Measurements from ENCODE around the gene GTF2B.

The GTF2B gene

DNA sequence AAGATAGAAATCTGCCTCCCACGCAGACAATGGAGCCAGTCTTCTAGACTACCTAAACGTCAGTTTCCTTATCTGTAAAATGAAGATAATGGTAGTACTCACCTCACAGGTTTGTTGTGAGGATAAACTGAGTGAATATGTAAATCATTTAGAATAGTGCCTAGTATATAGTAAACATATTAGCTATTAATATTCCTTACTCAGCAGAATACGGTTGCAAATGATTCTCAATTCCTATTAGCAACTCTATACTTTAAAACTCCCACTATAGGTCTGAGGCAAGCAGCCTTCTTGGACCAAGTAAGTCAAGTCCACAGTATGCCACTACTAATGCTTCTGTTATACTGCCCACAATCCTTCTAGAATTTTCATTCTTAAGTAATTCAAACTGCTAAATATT lies 5.4 kb downstream of the GTF2B start:
- TF ChIP-seq POLR2AphosphoS5 (IDR thresholded peaks at IDR 0.05; ENCODE audit: low read depth, low read length) (no peak), SIN3A (IDR thresholded peaks at IDR 0.05; ENCODE audit: borderline replicate concordance, insufficient read depth, low read length) (no peak), FOXP2 (optimal IDR thresholded peaks at IDR 0.05; ENCODE audit: borderline replicate concordance, extremely low read depth, extremely low read length, insufficient read depth) (no peak), TAF1 (IDR thresholded peaks at IDR 0.05; ENCODE audit: borderline replicate concordance, insufficient read depth, low read length) (no peak)
- TF ChIP-seq, protein P1, sequence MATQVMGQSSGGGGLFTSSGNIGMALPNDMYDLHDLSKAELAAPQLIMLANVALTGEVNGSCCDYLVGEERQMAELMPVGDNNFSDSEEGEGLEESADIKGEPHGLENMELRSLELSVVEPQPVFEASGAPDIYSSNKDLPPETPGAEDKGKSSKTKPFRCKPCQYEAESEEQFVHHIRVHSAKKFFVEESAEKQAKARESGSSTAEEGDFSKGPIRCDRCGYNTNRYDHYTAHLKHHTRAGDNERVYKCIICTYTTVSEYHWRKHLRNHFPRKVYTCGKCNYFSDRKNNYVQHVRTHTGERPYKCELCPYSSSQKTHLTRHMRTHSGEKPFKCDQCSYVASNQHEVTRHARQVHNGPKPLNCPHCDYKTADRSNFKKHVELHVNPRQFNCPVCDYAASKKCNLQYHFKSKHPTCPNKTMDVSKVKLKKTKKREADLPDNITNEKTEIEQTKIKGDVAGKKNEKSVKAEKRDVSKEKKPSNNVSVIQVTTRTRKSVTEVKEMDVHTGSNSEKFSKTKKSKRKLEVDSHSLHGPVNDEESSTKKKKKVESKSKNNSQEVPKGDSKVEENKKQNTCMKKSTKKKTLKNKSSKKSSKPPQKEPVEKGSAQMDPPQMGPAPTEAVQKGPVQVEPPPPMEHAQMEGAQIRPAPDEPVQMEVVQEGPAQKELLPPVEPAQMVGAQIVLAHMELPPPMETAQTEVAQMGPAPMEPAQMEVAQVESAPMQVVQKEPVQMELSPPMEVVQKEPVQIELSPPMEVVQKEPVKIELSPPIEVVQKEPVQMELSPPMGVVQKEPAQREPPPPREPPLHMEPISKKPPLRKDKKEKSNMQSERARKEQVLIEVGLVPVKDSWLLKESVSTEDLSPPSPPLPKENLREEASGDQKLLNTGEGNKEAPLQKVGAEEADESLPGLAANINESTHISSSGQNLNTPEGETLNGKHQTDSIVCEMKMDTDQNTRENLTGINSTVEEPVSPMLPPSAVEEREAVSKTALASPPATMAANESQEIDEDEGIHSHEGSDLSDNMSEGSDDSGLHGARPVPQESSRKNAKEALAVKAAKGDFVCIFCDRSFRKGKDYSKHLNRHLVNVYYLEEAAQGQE (IDR thresholded peaks at IDR 0.05; ENCODE audit: insufficient read depth in 1 of 2, low read depth in 2 of 2, low read length in 2 of 2) = no peak

- no peak for TF ChIP-seq POLR2AphosphoS5 (IDR thresholded peaks at IDR 0.05; ENCODE audit: low read depth, low read length)
- no peak for TF ChIP-seq TAF1 (IDR thresholded peaks at IDR 0.05; ENCODE audit: borderline replicate concordance, insufficient read depth, low read length)
- TF ChIP-seq, protein P1 (IDR thresholded peaks at IDR 0.05; ENCODE audit: insufficient read depth in 1 of 2, low read depth in 2 of 2, low read length in 2 of 2) = no peak
- TF ChIP-seq FOXP2 (optimal IDR thresholded peaks at IDR 0.05; ENCODE audit: borderline replicate concordance, extremely low read depth, extremely low read length, insufficient read depth) = no peak
- no peak for TF ChIP-seq SIN3A (IDR thresholded peaks at IDR 0.05; ENCODE audit: borderline replicate concordance, insufficient read depth, low read length)
Measured at GRCh38 chr1:88883156-88883555, 8.2 kb downstream of the GTF2B start.

DNA sequence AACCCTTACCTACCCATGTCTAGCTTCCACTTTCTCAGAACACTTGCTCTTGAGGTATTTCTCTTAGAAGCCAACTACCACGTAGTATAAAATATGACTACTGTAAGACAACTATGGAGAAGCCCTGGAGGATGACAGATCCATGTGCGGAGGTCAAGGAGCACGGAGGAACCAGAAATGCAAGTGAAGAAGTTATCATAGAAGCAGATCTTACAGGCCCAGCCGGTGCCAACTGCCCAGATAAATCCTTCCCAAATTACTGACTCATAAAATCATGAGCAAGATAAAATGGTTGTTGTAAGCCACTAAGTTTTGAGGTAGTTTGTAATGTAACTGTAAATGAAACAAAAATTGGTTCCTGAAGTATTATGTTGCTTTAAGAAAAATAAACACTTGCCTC lies 12.6 kb downstream of the GTF2B start:
- TF ChIP-seq SIN3A (IDR thresholded peaks at IDR 0.05; ENCODE audit: borderline replicate concordance, insufficient read depth, low read length) = no peak
- no peak for TF ChIP-seq POLR2AphosphoS5 (IDR thresholded peaks at IDR 0.05; ENCODE audit: low read depth, low read length)
- TF ChIP-seq FOXP2 (optimal IDR thresholded peaks at IDR 0.05; ENCODE audit: borderline replicate concordance, extremely low read depth, extremely low read length, insufficient read depth) = no peak

- TF ChIP-seq, protein P1 (IDR thresholded peaks at IDR 0.05; ENCODE audit: insufficient read depth in 1 of 2, low read depth in 2 of 2, low read length in 2 of 2) = no peak
- TF ChIP-seq FOXP2 (optimal IDR thresholded peaks at IDR 0.05; ENCODE audit: borderline replicate concordance, extremely low read depth, extremely low read length, insufficient read depth) (no peak), TAF1 (IDR thresholded peaks at IDR 0.05; ENCODE audit: borderline replicate concordance, insufficient read depth, low read length) (no peak), SIN3A (IDR thresholded peaks at IDR 0.05; ENCODE audit: borderline replicate concordance, insufficient read depth, low read length) (no peak), POLR2AphosphoS5 (IDR thresholded peaks at IDR 0.05; ENCODE audit: low read depth, low read length) (no peak)
Measured at GRCh38 chr1:88877911-88878310, 13.5 kb downstream of the GTF2B start.

GRCh38 chr1:88877382-88877825 lies 14.0 kb downstream of the GTF2B start:
- no peak for TF ChIP-seq POLR2AphosphoS5 (IDR thresholded peaks at IDR 0.05; ENCODE audit: low read depth, low read length)
- no peak for TF ChIP-seq SIN3A (IDR thresholded peaks at IDR 0.05; ENCODE audit: borderline replicate concordance, insufficient read depth, low read length)
- no peak for TF ChIP-seq TAF1 (IDR thresholded peaks at IDR 0.05; ENCODE audit: borderline replicate concordance, insufficient read depth, low read length)
- TF ChIP-seq, protein P1 (IDR thresholded peaks at IDR 0.05; ENCODE audit: insufficient read depth in 1 of 2, low read depth in 2 of 2, low read length in 2 of 2) = no peak
- TF ChIP-seq FOXP2 (optimal IDR thresholded peaks at IDR 0.05; ENCODE audit: borderline replicate concordance, extremely low read depth, extremely low read length, insufficient read depth) = no peak

Measured in PFSK-1 (cell line).